Neural crest cell (in vitro differentiated cells): ENCODE results near the gene SCTR. TPM values are rescaled to one million over a fixed set of nuclear protein-coding genes. Genes with fewer than 3 reads are reported as not detected.

Experiments
- DNase-seq: peaks from one replicate; pipeline ENCODE4 v3.0.0; 2021; ENCODE audit warnings: low read depth, mixed read lengths, low spot score
- H3K27ac Mint-ChIP-seq: one replicate; pipeline ENCODE4 v1.8.0; 2021; ENCODE audit warnings: mild to moderate bottlenecking, mixed read lengths; ENCODE audit not compliant: unreplicated experiment
- H3K27me3 Mint-ChIP-seq: 2 replicates; pipeline ENCODE4 v1.8.0; 2021; ENCODE audit warnings: low read depth, mild to moderate bottlenecking, mixed read lengths
- H3K36me3 Mint-ChIP-seq: 2 replicates; pipeline ENCODE4 v1.8.0; 2021; ENCODE audit warnings: low read depth, mild to moderate bottlenecking, mixed read lengths
- H3K4me1 Mint-ChIP-seq: 2 replicates; pipeline ENCODE4 v1.8.0; 2021; ENCODE audit warnings: mixed read lengths
- H3K4me3 Mint-ChIP-seq: one replicate; pipeline ENCODE4 v1.8.0; 2021; ENCODE audit warnings: mild to moderate bottlenecking, mixed read lengths
- H3K9me3 Mint-ChIP-seq: 2 replicates; pipeline ENCODE4 v1.8.0; 2021; ENCODE audit warnings: mixed read lengths
- total RNA-seq: library from RNA; stranded (reverse); gene quantifications from 2 replicates; pipeline ENCODE4 v1.2.1, GENCODE V29; 2021
- TF ChIP-seq, protein P1 (sequence below): fragments of 200-600 bp; sonication (generic); conservative IDR thresholded peaks from 2 replicates; pipeline ENCODE4 v1.5.0; 2021; ENCODE audit warnings: antibody characterized with exemption, mild to moderate bottlenecking

SCTR gene
- total RNA-seq, 1 donor from 2014 or later = not detected

DNA sequence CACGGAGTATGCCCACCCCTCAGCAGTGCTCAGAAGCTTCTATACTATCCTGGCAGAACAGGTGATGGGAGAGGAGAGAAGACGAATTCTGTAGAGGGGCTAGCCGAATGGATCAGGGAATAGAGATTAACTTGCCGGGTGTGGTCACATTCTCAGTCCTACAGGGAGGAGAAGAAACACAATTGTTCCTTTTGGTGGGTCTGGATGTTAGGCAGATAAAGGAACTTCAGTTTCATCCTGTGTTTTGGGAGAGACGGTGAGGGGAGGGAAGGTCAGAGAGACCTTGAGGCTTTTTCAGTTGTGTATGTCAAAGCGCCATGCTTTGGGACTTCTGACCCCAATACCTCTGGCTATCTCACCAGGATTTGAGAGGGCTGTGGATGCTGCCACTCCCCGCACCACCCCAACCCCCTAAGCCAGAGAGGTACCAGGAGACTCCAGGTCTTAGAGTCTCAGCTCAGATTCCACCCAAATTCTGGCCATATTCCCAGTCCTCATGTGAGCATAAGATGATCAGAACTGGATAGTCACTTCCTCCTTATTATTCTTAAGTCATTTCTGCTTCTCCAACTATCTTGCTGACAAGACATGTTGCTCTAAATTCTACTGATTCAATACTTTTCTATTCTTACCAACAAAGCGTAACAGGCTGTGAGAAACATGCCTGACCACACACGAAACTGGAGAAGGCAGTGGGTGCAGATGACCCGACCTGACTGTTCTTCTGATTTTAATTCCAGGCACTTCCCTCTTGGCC lies 94.9 kb downstream of the SCTR start:
- H3K36me3 Mint-ChIP-seq = no peaks in the 10 kb centered on the region
- H3K9me3 Mint-ChIP-seq = no peaks in the 10 kb centered on the region
- no peak overlapping the region for H3K27ac Mint-ChIP-seq
- H3K27me3 Mint-ChIP-seq = peaks cover 36% of the 10 kb centered on the region
- peaks cover 72% of the 10 kb centered on the region for H3K4me1 Mint-ChIP-seq
- H3K4me3 Mint-ChIP-seq = peak overlapping the region; percentile 56
- DNase-seq = no peak
- TF ChIP-seq, protein P1, sequence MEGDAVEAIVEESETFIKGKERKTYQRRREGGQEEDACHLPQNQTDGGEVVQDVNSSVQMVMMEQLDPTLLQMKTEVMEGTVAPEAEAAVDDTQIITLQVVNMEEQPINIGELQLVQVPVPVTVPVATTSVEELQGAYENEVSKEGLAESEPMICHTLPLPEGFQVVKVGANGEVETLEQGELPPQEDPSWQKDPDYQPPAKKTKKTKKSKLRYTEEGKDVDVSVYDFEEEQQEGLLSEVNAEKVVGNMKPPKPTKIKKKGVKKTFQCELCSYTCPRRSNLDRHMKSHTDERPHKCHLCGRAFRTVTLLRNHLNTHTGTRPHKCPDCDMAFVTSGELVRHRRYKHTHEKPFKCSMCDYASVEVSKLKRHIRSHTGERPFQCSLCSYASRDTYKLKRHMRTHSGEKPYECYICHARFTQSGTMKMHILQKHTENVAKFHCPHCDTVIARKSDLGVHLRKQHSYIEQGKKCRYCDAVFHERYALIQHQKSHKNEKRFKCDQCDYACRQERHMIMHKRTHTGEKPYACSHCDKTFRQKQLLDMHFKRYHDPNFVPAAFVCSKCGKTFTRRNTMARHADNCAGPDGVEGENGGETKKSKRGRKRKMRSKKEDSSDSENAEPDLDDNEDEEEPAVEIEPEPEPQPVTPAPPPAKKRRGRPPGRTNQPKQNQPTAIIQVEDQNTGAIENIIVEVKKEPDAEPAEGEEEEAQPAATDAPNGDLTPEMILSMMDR = no peak

DNA sequence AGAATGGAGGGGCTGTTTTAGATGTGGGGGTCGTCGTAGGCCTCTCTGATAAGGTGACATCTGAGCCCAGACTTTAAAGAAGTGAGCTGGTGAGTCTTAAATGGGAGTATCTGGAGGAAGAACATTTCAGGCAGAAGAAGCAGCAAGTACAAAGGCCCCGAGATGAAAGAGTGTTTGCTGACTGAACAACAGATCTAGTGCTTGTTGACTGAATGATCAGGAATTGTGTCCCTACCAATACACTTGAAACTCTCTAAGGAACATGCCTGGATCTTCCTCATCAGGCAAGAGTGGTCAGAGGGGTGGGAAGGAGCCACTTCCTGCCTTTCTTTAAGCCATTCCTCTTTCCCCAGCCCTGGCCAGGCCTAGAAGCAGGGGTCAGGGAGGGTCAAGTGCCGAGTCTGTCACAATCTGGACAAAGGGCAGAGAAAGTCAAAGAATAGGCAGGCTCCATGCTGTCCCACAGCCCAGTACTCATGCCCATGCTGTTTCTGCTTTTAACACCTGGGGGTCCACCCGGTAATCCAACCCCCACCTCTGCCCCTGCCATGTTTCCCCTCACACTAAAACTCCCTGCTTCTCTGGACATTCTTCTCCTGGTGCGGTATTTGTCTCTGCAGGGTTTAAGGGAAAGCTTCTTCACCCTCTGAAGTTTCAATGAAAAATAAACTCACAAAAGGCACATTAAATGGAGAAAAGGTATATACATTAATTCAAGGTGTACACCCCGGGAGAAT lies 95.6 kb downstream of the SCTR start:
- Mint-ChIP-seq H3K36me3 (no peaks in the 10 kb centered on the region), H3K27ac (peak overlapping the region; percentile 28), H3K4me3 (peak overlapping the region; percentile 56), H3K4me1 (peaks cover 65% of the 10 kb centered on the region), H3K9me3 (no peaks in the 10 kb centered on the region), H3K27me3 (peaks cover 30% of the 10 kb centered on the region)
- DNase-seq = peak; percentile 26
- TF ChIP-seq, protein P1 = no peak

DNA sequence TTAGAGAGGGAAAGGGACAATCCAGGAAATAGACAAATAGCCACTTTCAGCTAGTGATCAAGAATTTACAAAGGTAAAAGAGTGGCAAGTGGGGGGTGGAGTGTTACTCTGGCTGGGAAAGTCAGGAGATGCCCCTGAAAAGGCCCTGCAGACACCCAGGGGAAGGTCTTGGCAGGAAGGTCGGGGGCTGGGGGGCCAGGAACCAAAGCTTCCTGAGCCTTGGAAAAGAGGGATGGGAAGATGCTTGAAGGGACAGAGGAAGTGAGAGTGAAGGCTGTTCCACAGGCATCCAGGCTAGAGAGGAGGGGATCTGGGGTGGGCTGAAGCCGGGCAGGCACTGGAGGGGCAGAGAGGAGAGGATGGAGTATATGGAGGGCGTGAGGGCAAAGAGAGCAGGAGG lies 96.5 kb downstream of the SCTR start:
- Mint-ChIP-seq H3K4me1 (peaks cover 64% of the 10 kb centered on the region), H3K4me3 (no peak overlapping the region), H3K9me3 (no peaks in the 10 kb centered on the region), H3K27me3 (peaks cover 22% of the 10 kb centered on the region), H3K36me3 (no peaks in the 10 kb centered on the region), H3K27ac (peak overlapping the region; percentile 44)
- no peak for DNase-seq
- TF ChIP-seq, protein P1 = no peak

DNA sequence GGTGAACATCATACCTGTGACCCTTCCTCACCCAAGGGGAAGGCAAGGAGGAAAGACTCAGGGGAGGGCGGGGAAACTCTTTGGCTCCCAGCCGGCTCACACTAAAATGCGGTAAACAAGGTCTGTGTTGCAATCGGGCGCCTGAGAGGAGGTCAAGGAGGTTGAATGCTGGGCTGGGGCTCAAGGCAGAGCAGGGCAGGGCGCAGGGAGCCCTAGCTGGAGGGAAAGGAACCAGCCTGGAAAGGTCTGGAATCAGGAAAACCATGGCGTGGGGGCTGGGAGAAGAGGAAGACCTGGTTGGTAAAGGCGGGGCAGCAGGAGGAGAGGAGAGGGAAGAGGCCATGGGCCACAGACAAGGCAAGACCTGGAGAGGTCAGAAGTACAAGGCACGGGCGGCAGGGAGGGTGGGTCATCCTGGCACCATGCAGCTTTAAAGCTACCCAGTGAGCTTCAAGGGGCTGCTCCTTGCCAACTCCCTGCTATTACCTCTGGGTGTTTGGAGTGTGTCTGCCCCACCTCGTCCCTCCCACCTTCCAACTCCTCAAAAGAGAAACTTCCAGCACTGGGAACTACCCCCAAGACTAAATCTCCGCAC lies 97.4 kb downstream of the SCTR start:
- no peak overlapping the region for H3K4me3 Mint-ChIP-seq
- H3K27ac Mint-ChIP-seq = no peak overlapping the region
- peaks cover 60% of the 10 kb centered on the region for H3K4me1 Mint-ChIP-seq
- peaks cover 1% of the 10 kb centered on the region for H3K36me3 Mint-ChIP-seq
- H3K27me3 Mint-ChIP-seq = peaks cover 14% of the 10 kb centered on the region
- TF ChIP-seq, protein P1 = no peak
- DNase-seq = no peak
- peaks cover 2% of the 10 kb centered on the region for H3K9me3 Mint-ChIP-seq

- Mint-ChIP-seq H3K27me3 (peaks cover 14% of the 10 kb centered on the region), H3K4me3 (no peak overlapping the region), H3K27ac (no peak overlapping the region), H3K36me3 (peaks cover 6% of the 10 kb centered on the region), H3K9me3 (peaks cover 6% of the 10 kb centered on the region), H3K4me1 (peaks cover 60% of the 10 kb centered on the region)
- no peak for DNase-seq
- TF ChIP-seq, protein P1 = no peak
Measured at GRCh38 chr2:119426396-119426675, 97.9 kb downstream of the SCTR start.
